ENCODE measurements around the gene EIF2S3.
"Not testable (repeated sequence)": the region's sequence is repeated elsewhere in the genome, so short reads cannot be mapped to it uniquely, and the experiment has no call there.

- TF ChIP-seq CTCF (IDR thresholded peaks at IDR 0.05; ENCODE audit: low read depth, low read length); EZH2phosphoT487 (IDR thresholded peaks at IDR 0.05; ENCODE audit: low read depth): not testable (repeated sequence)
Observed at GRCh38 chrX:24050522-24051318, 4.0 kb upstream of the EIF2S3 start.

All from OCI-LY3 (cell line).